ENCODE data around the gene VSTM1.

DNA sequence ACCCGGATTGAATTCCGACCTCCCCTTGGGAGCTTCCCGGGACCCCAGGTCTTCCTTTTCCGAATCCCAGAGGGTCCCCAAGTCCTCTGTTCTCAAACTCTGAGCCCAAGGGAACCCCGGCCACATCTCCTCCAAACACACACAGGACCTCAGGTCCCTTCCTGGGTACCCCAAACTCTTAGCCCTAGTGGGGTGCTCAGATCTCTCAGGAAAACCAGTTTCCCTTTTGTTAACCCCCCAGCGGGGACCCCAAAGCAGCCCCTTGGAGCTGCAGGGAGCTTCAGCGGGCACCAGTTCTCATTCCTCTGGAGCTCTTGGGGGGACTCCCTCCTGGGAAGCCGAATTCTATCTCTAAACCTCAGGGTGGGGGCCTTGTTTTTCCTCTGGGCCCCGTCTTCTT, 71.5 kb downstream of the VSTM1 start:
- TF ChIP-seq, protein P1, sequence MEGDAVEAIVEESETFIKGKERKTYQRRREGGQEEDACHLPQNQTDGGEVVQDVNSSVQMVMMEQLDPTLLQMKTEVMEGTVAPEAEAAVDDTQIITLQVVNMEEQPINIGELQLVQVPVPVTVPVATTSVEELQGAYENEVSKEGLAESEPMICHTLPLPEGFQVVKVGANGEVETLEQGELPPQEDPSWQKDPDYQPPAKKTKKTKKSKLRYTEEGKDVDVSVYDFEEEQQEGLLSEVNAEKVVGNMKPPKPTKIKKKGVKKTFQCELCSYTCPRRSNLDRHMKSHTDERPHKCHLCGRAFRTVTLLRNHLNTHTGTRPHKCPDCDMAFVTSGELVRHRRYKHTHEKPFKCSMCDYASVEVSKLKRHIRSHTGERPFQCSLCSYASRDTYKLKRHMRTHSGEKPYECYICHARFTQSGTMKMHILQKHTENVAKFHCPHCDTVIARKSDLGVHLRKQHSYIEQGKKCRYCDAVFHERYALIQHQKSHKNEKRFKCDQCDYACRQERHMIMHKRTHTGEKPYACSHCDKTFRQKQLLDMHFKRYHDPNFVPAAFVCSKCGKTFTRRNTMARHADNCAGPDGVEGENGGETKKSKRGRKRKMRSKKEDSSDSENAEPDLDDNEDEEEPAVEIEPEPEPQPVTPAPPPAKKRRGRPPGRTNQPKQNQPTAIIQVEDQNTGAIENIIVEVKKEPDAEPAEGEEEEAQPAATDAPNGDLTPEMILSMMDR (conservative IDR thresholded peaks at IDR 0.05), result no peak
- no peak for TF ChIP-seq EZH2 (IDR thresholded peaks at IDR 0.05; ENCODE audit: low read depth)
